Kidney epithelial cell (primary cell): Measurements from ENCODE around the gene ARGLU1. TPM values are rescaled to one million over a fixed set of nuclear protein-coding genes. Genes with fewer than 3 reads are reported as not detected.

ENCODE experiments used
- DNase-seq: peaks from one replicate; pipeline ENCODE4 v3.0.0-alpha.2; 2010; ENCODE audit warnings: low read depth
- H3K27me3 ChIP-seq: 2 replicates; pipeline ENCODE4 v1.6.0; 2011; ENCODE audit warnings: low read length; ENCODE audit not compliant: control insufficient read depth, insufficient read depth
- H3K36me3 ChIP-seq: 2 replicates; pipeline ENCODE4 v1.5.1; 2011; ENCODE audit warnings: low read length; ENCODE audit not compliant: control insufficient read depth, insufficient read depth
- H3K4me3 ChIP-seq: 2 replicates; pipeline ENCODE4 v1.5.1; 2011; ENCODE audit warnings: low read depth, mild to moderate bottlenecking, control low read depth, low read length
- CTCF ChIP-seq: IDR thresholded peaks from 2 replicates; pipeline ENCODE4 v1.5.1; 2011; ENCODE audit warnings: mild to moderate bottlenecking, moderate library complexity, low read length, control low read depth, inconsistent platforms; ENCODE audit not compliant: insufficient read depth, poor library complexity, severe bottlenecking
- total RNA-seq: library from RNA; depleted of rRNA; stranded (reverse); fragments of >200 nt; gene quantifications from 2 replicates; pipeline ENCODE4 v1.2.3, GENCODE V29; 2015

ARGLU1 gene
- total RNA-seq, 1 donor from 2014 or later, result 50.1 TPM

- Histone ChIP-seq H3K27me3 (no peaks in the 10 kb centered on the region), H3K36me3 (no peaks in the 10 kb centered on the region), H3K4me3 (no peak overlapping the region)
- no peak for TF ChIP-seq CTCF
- DNase-seq, result no peak
These were observed 1.5 kb upstream of the ARGLU1 start for GRCh38 chr13:106569233-106570095.

- DNase-seq, result no peak
- TF ChIP-seq CTCF, result no peak
- Histone ChIP-seq H3K4me3 (peak overlapping the region; percentile 96), H3K36me3 (no peaks in the 10 kb centered on the region), H3K27me3 (no peaks in the 10 kb centered on the region)
These were observed 514 bp upstream of the ARGLU1 start for GRCh38 chr13:106568299-106569003.

GRCh38 chr13:106566641-106567473, 1.1 kb downstream of the ARGLU1 start:
- TF ChIP-seq CTCF, result no peak
- DNase-seq, result no peak
- peak overlapping the region; percentile 96 for H3K4me3 ChIP-seq
- no peaks in the 10 kb centered on the region for H3K36me3 ChIP-seq
- H3K27me3 ChIP-seq, result no peaks in the 10 kb centered on the region

- Histone ChIP-seq H3K36me3 (no peaks in the 10 kb centered on the region), H3K27me3 (no peaks in the 10 kb centered on the region), H3K4me3 (no peak overlapping the region)
- DNase-seq, result no peak
- no peak for TF ChIP-seq CTCF
These were observed 2.7 kb downstream of the ARGLU1 start for GRCh38 chr13:106565127-106565775.

GRCh38 chr13:106562301-106562700, 5.6 kb downstream of the ARGLU1 start:
- no peak for DNase-seq
- no peak overlapping the region for H3K4me3 ChIP-seq
- no peak for TF ChIP-seq CTCF
- H3K27me3 ChIP-seq, result no peaks in the 10 kb centered on the region
- H3K36me3 ChIP-seq, result no peaks in the 10 kb centered on the region
